SH-SY5Y (cell line): ENCODE results near the gene PNPT1.

Experiments
- GATA2 ChIP-seq: IDR thresholded peaks from 2 replicates; pipeline ENCODE4 v1.6.1; 2011; ENCODE audit warnings: mild to moderate bottlenecking, low read depth, low read length
- GATA3 ChIP-seq: IDR thresholded peaks from 2 replicates; pipeline ENCODE4 v1.6.1; 2011; ENCODE audit warnings: low read depth, mild to moderate bottlenecking, low read length, moderate library complexity

DNA sequence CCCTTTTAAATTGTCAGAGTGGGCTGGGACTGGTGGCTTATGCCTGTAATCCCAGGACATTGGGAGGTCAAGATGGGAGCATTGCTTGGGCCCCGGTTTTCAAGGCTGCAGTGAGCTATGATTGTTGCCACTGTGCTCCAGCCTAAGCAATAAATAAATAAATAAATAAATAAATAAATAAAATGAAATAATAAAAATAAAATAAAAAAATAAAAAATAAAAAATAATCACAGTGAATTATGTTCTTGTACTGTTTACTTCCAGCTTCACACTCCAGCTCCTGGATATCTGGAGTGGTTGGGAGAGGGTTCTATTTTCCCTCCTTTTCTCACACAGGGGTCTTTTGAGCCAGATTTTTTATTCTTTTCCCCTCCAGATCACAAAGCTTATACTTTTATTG, 26.2 kb upstream of the PNPT1 start:
- no peak for TF ChIP-seq GATA3
- no peak for TF ChIP-seq GATA2
